K562 (cell line): ENCODE data around the gene SPATA2L.

Experiments used
- CREB1 ChIP-seq, 2 experiments: sonication (generic) in 1 of 2; formaldehyde crosslinking in 1 of 2; IDR thresholded peaks; 2 replicates each; pipeline versions ENCODE4 v1.6.1 to v1.8.0; 2012 to 2022; ENCODE audit warnings: inconsistent platforms in 1 of 2, mild to moderate bottlenecking in 1 of 2, missing genetic modification reagents in 1 of 2, moderate library complexity in 1 of 2
- CREB3 ChIP-seq: fragments of 450-650 bp; conservative IDR thresholded peaks from 2 replicates; pipeline ENCODE4 v1.6.1; 2016; ENCODE audit warnings: missing genetic modification characterization, low read depth, mild to moderate bottlenecking, missing compliant biosample characterization, moderate library complexity
- CTCF ChIP-seq, 3 experiments: IDR thresholded peaks in 2 of 3; conservative IDR thresholded peaks in 1 of 3; 2 replicates each; pipeline ENCODE4 v1.5.1; 2011 to 2012; ENCODE audit warnings: low read length in 3 of 3, mild to moderate bottlenecking in 3 of 3, control low read depth in 2 of 3, improper control_type of control experiment in 1 of 3, inconsistent platforms in 1 of 3, low read depth in 1 of 3, mixed read lengths in 1 of 3, moderate library complexity in 1 of 3; ENCODE audit not compliant: insufficient read depth in 2 of 3
- JUN ChIP-seq, 2 experiments: sonication (generic) in 1 of 2; formaldehyde crosslinking in 1 of 2; IDR thresholded peaks; 2 replicates each; pipeline versions ENCODE4 v1.6.1 to v1.8.0; 2012 to 2022; ENCODE audit warnings: borderline replicate concordance in 2 of 2, mild to moderate bottlenecking in 2 of 2, improper control_type of control experiment in 1 of 2, low read depth in 1 of 2, low read length in 1 of 2, missing genetic modification reagents in 1 of 2
- POLR2AphosphoS2 ChIP-seq: IDR thresholded peaks from 2 replicates; pipeline ENCODE4 v1.6.1; 2012; ENCODE audit warnings: low read length, improper control_type of control experiment
- SIN3A ChIP-seq, 2 experiments: fragments of 150-350 bp in 1 of 2; IDR thresholded peaks; 2 replicates each; pipeline ENCODE4 v1.6.1; 2011 to 2016; ENCODE audit warnings: borderline replicate concordance in 2 of 2, low read depth in 2 of 2, low read length in 2 of 2, mild to moderate bottlenecking in 2 of 2, moderate library complexity in 2 of 2; ENCODE audit not compliant: control insufficient read depth in 1 of 2
- ZNF274 ChIP-seq: IDR thresholded peaks from 2 replicates; pipeline ENCODE4 v1.6.1; 2011; ENCODE audit warnings: low read depth, mild to moderate bottlenecking, low read length, moderate library complexity, borderline replicate concordance

- TF ChIP-seq ZNF274 (no peak), SIN3A (IDR thresholded peaks at IDR 0.05; ENCODE audit: borderline replicate concordance in 2 of 2, control insufficient read depth in 1 of 2, low read depth in 2 of 2, low read length in 2 of 2) (no peak), POLR2AphosphoS2 (no peak), CTCF (IDR thresholded peaks at IDR 0.05 in 2 of 3, conservative IDR thresholded peaks at IDR 0.05 in 1 of 3; ENCODE audit: insufficient read depth in 2 of 3, low read depth in 1 of 3, low read length in 3 of 3) (no peak), JUN (IDR thresholded peaks at IDR 0.05; ENCODE audit: borderline replicate concordance, low read depth, low read length) (no peak), JUN (CRISPR knock-in tag; IDR thresholded peaks at IDR 0.05; ENCODE audit: borderline replicate concordance) (no peak), CREB1 (IDR thresholded peaks at IDR 0.05) (no peak), CREB1 (CRISPR knock-in tag; IDR thresholded peaks at IDR 0.05) (no peak), CREB3 (tag) (no peak)
Observed at GRCh38 chr16:89656435-89657121, 44.9 kb downstream of the SPATA2L start.
